ENCODE measurements around the gene APAF1.

GRCh38 chr12:98750511-98750910 lies 105.4 kb downstream of the APAF1 start:
- no peak for TF ChIP-seq SP1 (IDR thresholded peaks at IDR 0.05)
- no peak for TF ChIP-seq FOXK2 (IDR thresholded peaks at IDR 0.05)
- TF ChIP-seq SUZ12 (IDR thresholded peaks at IDR 0.05), result no peak
- TF ChIP-seq FOXA1 (IDR thresholded peaks at IDR 0.05), result no peak
- no peak for TF ChIP-seq ZNF384 (IDR thresholded peaks at IDR 0.05)
- no peak for TF ChIP-seq LEF1 (IDR thresholded peaks at IDR 0.05; ENCODE audit: borderline replicate concordance)
- no peak for TF ChIP-seq CTBP1 (IDR thresholded peaks at IDR 0.05; ENCODE audit: borderline replicate concordance)
- no peak for TF ChIP-seq FOXM1 (IDR thresholded peaks at IDR 0.05; ENCODE audit: borderline replicate concordance)
- TF ChIP-seq TARDBP (IDR thresholded peaks at IDR 0.05), result no peak
